Stimulated activated CD4-positive, alpha-beta T cell treated with anti-CD3 and anti-CD28 coated beads, TNF-alpha, amount 100 ng/mL, for 4 hours (primary cell): ENCODE measurements around the gene VTI1A.
"Not testable (repeated sequence)": the region's sequence is repeated elsewhere in the genome, so short reads cannot be mapped to it uniquely, and the experiment has no call there.

ENCODE experiments used
- DNase-seq, 3 experiments: peaks; one replicate each; pipeline ENCODE4 v3.0.0-alpha.2; 2020; ENCODE audit warnings: low read depth in 3 of 3

The VTI1A gene

DNA sequence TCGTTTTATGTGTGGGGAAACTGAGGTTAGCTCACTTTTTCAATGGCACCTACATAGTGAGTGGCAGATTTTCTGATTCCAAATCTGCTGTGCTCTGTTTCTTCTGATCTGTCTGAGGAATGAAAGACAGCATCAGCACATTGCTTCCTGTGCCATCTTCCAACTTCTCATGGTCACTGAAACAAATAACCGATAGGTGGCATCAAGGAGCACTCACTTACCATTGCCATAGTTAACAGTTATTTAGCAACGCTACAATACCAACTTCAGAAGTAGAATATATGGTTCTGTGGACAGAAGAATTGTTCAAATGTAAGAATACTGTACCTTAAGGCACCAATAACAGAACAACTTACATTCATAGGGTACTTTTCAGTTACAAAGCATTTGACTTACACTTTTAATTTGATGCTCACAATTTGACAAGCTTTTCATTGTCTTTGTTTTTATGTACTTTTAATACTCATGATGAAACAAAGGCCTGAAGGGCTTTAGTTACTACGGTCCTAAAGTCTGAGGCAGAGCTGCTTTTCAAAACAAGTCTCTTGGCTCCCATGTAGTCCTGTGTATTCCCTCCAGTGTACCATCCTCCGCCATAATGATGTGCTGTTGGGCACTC, 274.2 kb downstream of the VTI1A start:
- no peak for DNase-seq

GRCh38 chr10:112722758-112723157, 275.7 kb downstream of the VTI1A start:
- DNase-seq = no peak

GRCh38 chr10:112723876-112724275, 276.9 kb downstream of the VTI1A start:
- DNase-seq = no peak

DNA sequence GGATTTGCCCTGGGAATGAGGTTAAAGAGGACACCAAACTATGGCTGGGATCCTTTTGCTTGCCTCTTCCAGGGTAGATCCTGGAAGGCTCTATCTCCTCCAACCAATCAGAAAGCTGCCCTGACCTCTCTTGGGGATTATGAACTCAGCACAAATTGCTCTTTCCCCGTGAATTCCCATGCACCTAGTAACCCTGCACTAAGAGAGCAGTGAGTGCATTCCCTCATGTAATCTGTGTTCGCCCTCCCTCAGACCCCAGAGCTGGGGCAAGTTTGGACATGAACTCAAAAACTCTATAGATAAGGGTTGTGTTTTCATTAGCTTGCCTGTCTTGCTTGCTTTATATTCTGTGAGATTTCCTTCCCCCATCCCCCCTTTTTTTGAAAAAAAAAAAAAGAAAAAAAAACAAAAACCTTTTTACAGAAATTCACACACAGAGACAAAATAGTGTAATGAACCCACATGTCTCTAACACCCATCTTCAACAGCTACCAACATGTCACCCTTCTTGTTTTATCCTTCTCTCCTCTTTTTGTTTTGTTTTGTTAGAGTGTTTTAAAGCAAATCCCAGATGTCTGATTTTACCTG, 277.5 kb downstream of the VTI1A start:
- DNase-seq = no peak

GRCh38 chr10:112728118-112728883, 281.3 kb downstream of the VTI1A start:
- DNase-seq = no peak

GRCh38 chr10:112728997-112729396, 282.0 kb downstream of the VTI1A start:
- no peak for DNase-seq

DNA sequence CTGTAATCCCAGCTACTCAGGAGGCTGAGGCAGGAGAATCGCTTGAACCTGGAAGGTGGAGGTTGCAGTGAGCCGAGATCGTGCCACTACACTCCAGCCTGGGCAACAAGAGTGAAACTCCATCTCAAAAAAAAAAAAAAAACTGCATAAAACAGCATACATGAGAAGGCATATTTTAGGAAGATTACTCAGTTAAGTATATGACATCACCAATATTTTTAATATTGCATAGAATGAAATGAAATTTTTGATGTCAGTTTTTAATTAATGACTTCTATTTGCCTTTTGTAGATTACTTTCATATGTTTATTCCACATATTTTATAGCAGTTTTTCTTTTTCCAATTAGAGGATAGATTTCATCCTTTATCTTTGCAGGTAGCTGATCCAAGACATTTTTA, 284.4 kb downstream of the VTI1A start:
- not testable (repeated sequence) for DNase-seq

GRCh38 chr10:112732277-112732921, 285.4 kb downstream of the VTI1A start:
- DNase-seq = no peak

- no peak for DNase-seq
Measured at GRCh38 chr10:112735041-112735695, 288.2 kb downstream of the VTI1A start.

DNA sequence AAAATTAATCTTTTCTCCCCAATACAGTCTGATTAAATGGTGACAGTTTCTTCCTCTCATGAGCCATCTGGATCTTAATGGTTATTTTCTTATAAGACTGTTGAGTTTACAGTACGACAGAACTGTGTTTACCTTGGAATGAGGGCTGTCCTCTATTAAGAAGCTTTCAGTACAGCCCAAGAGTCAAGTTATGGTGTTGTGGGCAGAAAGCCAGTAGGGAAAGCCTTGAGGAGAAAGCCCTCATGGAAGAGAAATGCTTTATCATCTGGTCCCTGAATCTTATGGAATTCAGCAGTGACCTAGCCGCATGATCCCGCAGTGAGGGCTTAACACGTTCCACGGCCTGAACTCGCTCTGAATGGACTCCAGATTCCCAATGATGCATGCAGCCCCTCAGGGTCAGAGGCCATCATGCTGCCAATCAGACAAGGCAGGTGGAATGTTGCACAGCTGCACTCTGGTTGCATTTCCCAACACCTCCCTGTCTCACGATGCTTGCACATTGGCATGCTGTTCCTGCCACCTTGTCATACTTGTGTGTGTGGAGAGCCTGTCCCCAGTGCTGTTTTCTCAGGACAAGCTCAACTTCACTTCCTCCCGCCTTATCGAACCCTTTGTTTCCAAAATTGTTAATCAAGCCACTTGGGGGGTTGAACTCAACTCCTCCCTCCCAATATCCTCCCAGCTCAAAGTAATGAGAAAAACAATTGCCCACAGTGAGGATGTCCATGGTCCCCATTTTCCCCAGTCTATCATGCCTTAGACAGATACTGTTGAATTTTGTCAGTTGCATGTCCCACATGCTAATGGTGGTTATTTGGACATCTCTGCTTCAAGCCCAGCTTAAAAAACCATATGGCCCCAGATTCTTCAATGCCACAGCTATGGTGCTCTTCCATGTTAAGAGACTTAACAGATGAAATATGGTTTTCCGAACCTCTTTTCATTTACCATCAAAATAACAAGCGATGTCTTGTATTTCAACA, 291.9 kb downstream of the VTI1A start:
- no peak for DNase-seq

- DNase-seq = no peak
Measured at GRCh38 chr10:112739592-112740353, 292.8 kb downstream of the VTI1A start.

GRCh38 chr10:112741830-112742402, 294.9 kb downstream of the VTI1A start:
- DNase-seq = no peak

DNA sequence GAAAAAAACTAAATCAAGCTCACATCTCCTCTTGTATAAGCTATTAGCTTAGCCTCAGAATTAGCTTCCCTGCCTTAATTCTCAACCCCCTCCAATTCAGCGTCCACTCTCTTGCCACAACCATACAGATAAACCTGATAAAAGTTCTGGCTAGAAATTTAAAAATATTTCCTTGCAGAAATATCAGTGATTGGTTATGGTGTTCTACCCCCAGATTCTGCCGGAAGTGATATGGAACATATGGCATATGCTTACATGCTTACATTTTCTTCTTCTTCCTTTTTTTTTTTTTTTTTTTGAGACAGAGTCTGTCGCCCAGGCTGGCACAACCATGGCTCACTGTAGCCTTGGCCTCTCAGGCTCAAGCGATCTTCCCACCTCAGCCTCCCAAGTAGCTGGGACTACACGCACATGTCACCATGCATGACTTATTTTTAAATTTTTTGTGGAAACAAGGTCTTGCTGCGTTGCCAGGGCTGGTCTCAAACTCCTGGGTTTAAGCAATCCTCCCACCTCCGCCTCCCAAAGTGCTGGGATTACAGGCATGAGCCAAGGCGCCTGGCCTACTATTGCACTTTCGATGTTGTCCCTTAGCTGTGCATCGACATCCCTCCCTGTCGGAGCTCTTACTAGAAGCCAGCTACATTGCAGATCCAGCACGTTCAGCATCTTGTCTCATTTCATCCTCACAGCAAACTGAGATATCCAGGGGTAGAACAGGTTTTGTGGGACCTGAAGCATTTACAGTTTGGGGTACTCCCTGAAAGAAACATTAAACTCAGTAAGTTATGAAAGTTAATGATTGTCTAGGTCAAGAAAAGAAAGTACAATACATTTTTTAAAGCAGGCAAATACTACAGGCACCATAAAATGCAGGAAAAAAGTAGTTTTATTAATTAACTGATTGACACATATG, 297.4 kb downstream of the VTI1A start:
- DNase-seq = no peak

- DNase-seq = no peak
Measured at GRCh38 chr10:112746329-112746728, 299.3 kb downstream of the VTI1A start.

DNA sequence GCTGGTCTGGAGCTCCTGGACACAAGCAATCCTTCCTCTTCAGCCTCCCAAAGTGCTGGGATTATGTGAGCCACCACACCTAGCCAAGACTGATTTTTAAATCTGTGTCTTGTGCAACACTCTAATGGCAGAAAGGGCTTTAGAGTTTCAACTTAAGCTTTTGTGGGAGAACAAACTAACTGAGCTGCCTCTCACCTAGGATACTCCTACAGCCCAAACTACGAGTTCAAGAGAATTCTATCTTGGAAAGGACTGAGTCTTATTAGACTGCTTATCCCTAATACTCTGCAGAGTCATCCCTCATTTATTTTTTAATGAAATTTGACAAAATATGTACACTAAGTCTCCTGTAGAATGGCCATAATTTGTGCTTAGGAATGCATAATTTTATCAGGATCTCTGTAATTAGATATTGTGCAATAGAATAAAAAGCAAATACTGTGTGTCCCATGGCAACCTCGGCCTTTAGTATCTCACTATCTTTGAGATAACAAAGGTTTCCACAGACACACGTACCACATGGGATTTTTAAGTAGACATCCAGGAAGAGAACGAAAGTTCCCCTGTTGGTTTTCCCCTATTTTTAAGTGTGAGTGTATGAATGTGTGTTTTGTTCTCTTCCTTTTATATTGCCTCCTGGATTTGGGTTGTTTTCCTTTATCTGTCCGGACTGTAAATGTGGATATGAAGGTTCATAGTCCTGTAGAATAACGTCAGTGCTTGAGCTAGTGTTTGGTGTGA, 303.6 kb downstream of the VTI1A start:
- no peak for DNase-seq

GRCh38 chr10:112751651-112752050, 304.6 kb downstream of the VTI1A start:
- DNase-seq = no peak

- DNase-seq = no peak
Measured at GRCh38 chr10:112752288-112752687, 305.3 kb downstream of the VTI1A start.

- DNase-seq = no peak
Measured at GRCh38 chr10:112753961-112754411, 307.0 kb downstream of the VTI1A start.
